ENCODE data around the gene OSCP1. TPM values are rescaled to one million over a fixed set of nuclear protein-coding genes. Genes with fewer than 3 reads are reported as not detected.

The OSCP1 gene
- total and polyA plus RNA-seq, 2 donors (not counting 1 experiment from before 2014, with no cell fraction given): 0.16 to 0.94 TPM

GRCh38 chr1:36417931-36418330, 32.3 kb downstream of the OSCP1 start:
- H3K4me1 Mint-ChIP-seq: peaks cover 11% of the 10 kb centered on the region
- CTCF ChIA-PET: interaction anchor here (0.6 to 5.2 kb wide), 3 partner anchors 28 to 75 kb away, joined by 3 to 98 read pairs (median 3); partner anchors contain the start of gene STK40
- H3K9me3 Mint-ChIP-seq (ENCODE audit: insufficient read depth): no peaks in the 10 kb centered on the region
- H3K9ac ChIP-seq (ENCODE audit: low read length): no peak overlapping the region
- H3K79me2 ChIP-seq (ENCODE audit: control insufficient read depth, insufficient read depth, low read length): no peaks in the 10 kb centered on the region
- POLR2A ChIA-PET: no interaction called here
- H3K4me2 ChIP-seq (replicated peaks; ENCODE audit: low read depth, low read length, poor library complexity, severe bottlenecking): no peak overlapping the region
- H3K27me3 ChIP-seq (replicated peaks in 1 of 4; ENCODE audit: control extremely low read depth in 1 of 4, control insufficient read depth in 3 of 4, insufficient read depth in 4 of 4, low read length in 3 of 4): no peaks in the 10 kb centered on the region
- no peak overlapping the region for H3K27ac ChIP-seq (ENCODE audit: low read length in 2 of 2)
- WGBS (ENCODE audit: insufficient coverage): 94% methylated on average over 9 of the region's 9 CpGs
- H3K4me3 Mint-ChIP-seq: no peak overlapping the region
- no peak overlapping the region for H3K4me3 ChIP-seq (ENCODE audit: control extremely low read depth in 1 of 5, extremely low read depth in 1 of 5, insufficient read depth in 1 of 5, low read depth in 2 of 5, low read length in 4 of 5)
- H4K20me1 ChIP-seq (ENCODE audit: control insufficient read depth, insufficient read depth, low read length, poor library complexity, severe bottlenecking): no peaks in the 10 kb centered on the region
- no peaks in the 10 kb centered on the region for H3K9me3 ChIP-seq (ENCODE audit: control extremely low read depth in 1 of 3, control insufficient read depth in 2 of 3, insufficient read depth in 1 of 3, low read length in 2 of 3)
- intact Hi-C loops (cut with micrococcal nuclease): no loop called here
- H3K36me3 ChIP-seq (replicated peaks in 1 of 2; ENCODE audit: control extremely low read depth in 1 of 2, control insufficient read depth in 1 of 2, extremely low read depth in 1 of 2, insufficient read depth in 2 of 2, low read length in 1 of 2): no peaks in the 10 kb centered on the region
- no peak overlapping the region for H3K27ac Mint-ChIP-seq
- H3K4me1 ChIP-seq (ENCODE audit: control insufficient read depth in 2 of 2, insufficient read depth in 2 of 2, low read length in 2 of 2): peaks cover 4 to 8% of the 10 kb centered on the region in 2 donors
- no peak for DNase-seq
- no peak for TF ChIP-seq CTCF (IDR thresholded peaks at IDR 0.05)
- H2AFZ ChIP-seq (ENCODE audit: insufficient read depth, low read depth, low read length, poor library complexity, severe bottlenecking): no peak overlapping the region
- no peaks in the 10 kb centered on the region for H3K27me3 Mint-ChIP-seq
- no peak for ATAC-seq (ENCODE audit: low read depth)

GRCh38 chr1:36415661-36416326, 34.5 kb downstream of the OSCP1 start:
- Histone ChIP-seq H3K4me1 (ENCODE audit: control insufficient read depth in 2 of 2, insufficient read depth in 2 of 2, low read length in 2 of 2) (peaks cover 17 to 19% of the 10 kb centered on the region in 2 donors), H4K20me1 (ENCODE audit: control insufficient read depth, insufficient read depth, low read length, poor library complexity, severe bottlenecking) (no peaks in the 10 kb centered on the region), H3K4me2 (replicated peaks; ENCODE audit: low read depth, low read length, poor library complexity, severe bottlenecking) (no peak overlapping the region), H3K4me3 (ENCODE audit: control extremely low read depth in 1 of 5, extremely low read depth in 1 of 5, insufficient read depth in 1 of 5, low read depth in 2 of 5, low read length in 4 of 5) (no peak overlapping the region), H3K79me2 (ENCODE audit: control insufficient read depth, insufficient read depth, low read length) (no peaks in the 10 kb centered on the region), H2AFZ (ENCODE audit: insufficient read depth, low read depth, low read length, poor library complexity, severe bottlenecking) (no peak overlapping the region), H3K27me3 (replicated peaks in 1 of 4; ENCODE audit: control extremely low read depth in 1 of 4, control insufficient read depth in 3 of 4, insufficient read depth in 4 of 4, low read length in 3 of 4) (no peaks in the 10 kb centered on the region), H3K9ac (ENCODE audit: low read length) (no peak overlapping the region), H3K9me3 (ENCODE audit: control extremely low read depth in 1 of 3, control insufficient read depth in 2 of 3, insufficient read depth in 1 of 3, low read length in 2 of 3) (peaks cover 0 to 6% (median 0%) of the 10 kb centered on the region in 3 donors), H3K27ac (ENCODE audit: low read length in 2 of 2) (no peak overlapping the region), H3K36me3 (replicated peaks in 1 of 2; ENCODE audit: control extremely low read depth in 1 of 2, control insufficient read depth in 1 of 2, extremely low read depth in 1 of 2, insufficient read depth in 2 of 2, low read length in 1 of 2) (no peaks in the 10 kb centered on the region)
- Mint-ChIP-seq H3K4me3 (no peak overlapping the region), H3K27me3 (no peaks in the 10 kb centered on the region), H3K4me1 (peaks cover 21% of the 10 kb centered on the region), H3K9me3 (ENCODE audit: insufficient read depth) (no peaks in the 10 kb centered on the region), H3K27ac (no peak overlapping the region)
- ATAC-seq (ENCODE audit: low read depth) (no peak), DNase-seq (no peak)
- TF ChIP-seq EZH2 (IDR thresholded peaks at IDR 0.05; ENCODE audit: borderline replicate concordance, insufficient read depth, low read depth, low read length, poor library complexity, severe bottlenecking): no peak
- no peak for TF ChIP-seq CTCF (IDR thresholded peaks at IDR 0.05)
- intact Hi-C loops (cut with micrococcal nuclease): no loop called here
- CTCF ChIA-PET: interaction anchor here (0.6 to 5.2 kb wide), 4 partner anchors 9 to 439 kb away, joined by 3 to 98 read pairs (median 3); no protein-coding TSS in a partner anchor
- WGBS (ENCODE audit: insufficient coverage): 96% methylated on average over 10 of the region's 15 CpGs
- POLR2A ChIA-PET: no interaction called here
